Stimulated activated CD8-positive, alpha-beta memory T cell treated with anti-CD3 and anti-CD28 coated beads, Interleukin-15, amount 100 ng/mL, for 24 hours (primary cell): ENCODE results near the gene TMEM203.

Source experiments
- DNase-seq: peaks from one replicate; pipeline ENCODE4 v3.0.0-alpha.2; 2020; ENCODE audit warnings: low read depth

The TMEM203 gene

DNA sequence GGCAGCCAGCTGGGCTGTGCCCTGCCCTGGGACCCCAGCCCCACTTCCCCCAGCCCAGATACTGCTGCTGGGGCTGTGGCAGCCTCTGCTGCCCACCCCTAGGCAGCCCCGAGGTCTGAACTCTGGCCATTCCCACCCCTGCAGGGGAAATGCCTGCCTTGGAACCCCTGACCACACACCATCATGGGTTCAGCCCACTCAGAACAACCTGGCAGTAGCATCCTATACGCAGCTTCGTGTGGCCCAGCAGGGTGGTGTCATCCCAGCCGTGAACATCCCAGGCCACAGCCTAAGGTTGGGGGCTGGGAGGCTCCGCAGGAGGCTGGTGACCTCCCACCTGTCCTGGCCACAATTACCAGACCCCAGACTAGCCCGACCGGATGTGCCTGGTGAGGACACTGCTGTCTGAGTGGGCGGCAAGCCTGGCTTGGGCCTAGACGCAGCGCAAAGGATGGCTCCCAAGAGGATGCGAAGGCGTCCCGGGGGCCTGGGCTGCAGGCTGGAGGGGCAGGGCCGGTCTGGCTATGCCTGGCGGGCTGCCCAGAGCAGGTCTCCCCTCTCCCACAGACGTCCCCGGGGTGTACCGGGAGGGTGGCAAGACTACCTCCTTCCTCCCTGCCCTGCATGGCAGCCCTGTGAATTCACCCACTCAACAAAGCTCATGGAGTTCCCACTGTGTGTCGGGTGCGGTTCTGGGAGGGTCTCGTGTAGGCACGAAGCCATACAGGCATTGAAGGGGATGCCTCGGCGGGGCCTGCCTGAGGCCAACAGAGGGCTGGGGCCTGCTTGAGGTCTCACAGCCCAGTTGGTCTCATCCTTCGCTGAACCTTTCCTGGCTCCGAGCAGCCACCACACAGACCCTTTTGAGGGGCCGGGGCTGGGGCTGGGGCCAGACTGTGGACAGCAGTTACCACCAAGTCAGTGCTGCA is 23.8 kb upstream of the TMEM203 start:
- DNase-seq: no peak

DNA sequence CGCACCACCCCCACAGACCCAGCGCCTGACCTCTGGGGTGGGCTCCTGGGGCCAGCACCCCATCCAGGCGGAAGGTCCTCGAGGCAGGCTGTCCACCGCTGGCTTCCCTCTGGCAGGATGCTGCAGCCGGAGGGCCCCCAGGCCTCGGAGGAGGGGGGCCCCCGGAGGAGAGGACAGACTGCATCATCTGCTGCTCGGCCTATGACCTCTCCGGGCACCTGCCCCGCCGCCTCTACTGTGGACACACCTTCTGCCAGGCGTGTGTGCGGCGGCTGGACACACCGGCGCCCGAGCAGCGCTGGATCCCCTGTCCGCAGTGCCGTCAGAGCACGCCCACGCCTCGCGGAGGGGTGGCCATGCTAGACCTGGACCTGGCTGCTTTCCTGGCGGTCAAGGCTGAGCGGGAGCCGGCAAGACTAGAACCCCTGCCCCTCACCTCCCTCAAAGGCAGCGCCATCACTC is 23.1 kb upstream of the TMEM203 start:
- no peak for DNase-seq

GRCh38 chr9:137227853-137228505 is 22.5 kb upstream of the TMEM203 start:
- DNase-seq: no peak

DNA sequence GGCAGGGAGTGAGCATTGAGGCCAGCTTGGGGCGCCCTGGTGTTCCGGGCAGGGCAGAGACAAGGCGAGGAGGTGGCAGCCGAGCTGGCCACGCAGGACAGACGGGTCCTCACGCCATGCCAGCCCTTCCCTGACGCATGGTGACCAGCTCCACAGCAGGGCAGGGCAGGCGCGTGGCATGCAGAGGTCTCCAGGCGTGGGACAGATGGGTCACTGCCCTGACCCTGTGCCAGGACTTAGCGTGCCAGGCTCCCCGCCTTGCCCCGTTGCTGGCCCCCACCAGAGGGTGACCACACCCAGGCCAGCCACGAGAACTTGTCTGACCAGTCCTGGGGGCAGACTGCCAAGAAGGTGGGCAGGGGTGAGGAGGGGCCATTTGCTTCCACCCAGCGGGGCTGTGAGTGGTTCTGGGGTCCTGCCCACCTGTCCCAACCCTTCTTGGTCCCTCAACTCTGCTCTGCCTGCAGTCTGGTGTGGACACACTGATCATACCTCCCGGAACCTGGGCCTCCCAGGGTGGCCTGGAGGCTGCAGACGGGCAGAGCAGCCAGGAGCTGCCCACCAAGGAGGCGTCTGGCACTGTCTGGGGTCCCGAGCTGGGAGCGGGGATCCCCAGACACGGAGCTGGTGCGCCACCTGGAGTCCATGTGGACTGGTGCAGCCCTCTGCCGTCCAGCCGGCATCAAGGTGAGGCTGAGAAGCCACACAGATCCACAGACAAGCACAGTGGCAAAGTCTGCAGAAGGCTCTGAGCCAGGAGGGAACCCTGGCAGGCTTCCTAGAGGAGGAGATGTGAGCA is 21.8 kb upstream of the TMEM203 start, which contains the start of gene RNF224:
Gene RNF224 (plus strand): TSS at position 449 of the 799 bp plus-strand sequence. CDS start 834 bp downstream, outside the sequence.
- peak; percentile 51 for DNase-seq

DNA sequence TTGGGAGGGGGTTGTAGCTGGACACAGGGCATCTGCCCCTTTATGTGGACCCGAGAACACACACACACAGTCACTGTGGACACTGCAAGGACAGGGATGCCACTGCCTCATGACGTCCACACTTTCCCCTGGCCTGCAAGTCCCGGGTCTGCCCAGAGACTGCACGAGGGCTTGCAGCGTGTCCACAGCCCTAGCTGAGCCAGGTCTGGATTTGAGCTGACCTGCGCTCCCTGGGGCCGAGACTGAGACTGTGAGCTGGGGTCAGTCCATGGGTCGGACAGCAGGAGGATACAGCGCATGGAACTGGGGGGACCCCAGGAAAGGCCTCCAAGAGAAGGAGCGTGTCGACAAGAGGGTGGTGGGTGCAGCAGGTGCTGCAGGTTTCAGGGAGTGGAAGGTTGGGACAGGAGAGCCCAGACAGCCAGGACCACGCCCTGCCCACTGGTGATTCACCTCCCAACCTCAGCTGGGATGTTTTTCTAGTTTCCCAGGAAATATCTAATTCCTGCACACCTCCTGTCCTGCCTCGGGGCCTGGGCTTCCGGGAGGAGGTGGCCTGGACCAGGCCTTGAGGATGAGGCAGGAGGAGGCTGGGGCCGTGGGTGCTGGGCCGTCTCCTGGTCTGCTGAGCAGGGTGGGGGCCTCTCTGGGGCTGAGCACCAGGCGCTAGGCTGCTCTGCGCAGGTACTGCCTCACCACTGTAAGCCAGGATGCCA is 21.0 kb upstream of the TMEM203 start:
- DNase-seq: no peak

GRCh38 chr9:137225699-137226331 is 20.4 kb upstream of the TMEM203 start:
- no peak for DNase-seq

DNA sequence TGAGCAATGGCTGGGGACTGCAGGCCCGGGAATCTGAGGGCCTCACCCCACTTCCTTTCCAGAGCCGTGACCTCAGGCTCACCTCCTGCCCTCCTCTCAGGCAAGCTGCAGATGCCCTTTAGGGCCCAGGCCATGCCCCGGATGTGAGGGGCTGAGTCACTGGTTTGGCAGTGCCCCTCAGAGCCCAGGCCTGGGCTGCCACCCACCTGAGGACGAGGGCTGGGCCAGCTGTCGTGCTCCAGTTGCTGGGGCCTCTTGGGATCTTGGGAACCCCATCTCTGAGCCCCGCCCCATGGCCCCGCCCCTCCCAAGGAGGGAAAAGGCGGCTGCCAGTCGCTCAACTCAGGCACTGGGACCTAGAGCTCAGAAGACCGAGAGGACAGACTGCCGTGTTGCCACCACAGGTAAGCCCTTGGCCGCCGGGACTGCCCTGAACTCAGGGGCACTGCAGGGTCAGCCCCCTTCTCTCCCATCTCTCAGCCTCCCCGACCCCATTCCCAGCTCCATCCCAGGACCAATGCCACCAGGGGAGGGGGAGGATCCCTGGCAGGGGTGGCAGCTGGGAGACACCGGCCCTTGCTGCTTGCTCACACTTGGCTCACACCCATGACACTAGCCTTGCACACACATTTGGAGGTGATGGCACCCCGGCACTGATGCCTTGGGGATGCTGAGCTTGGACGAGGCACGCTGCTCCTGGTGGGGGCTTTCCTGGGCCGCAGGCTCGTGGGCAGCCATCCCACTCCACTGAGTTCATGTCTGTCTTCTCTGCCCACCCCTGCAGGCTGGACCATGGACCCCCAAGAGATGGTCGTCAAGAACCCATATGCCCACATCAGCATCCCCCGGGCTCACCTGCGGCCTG is 19.6 kb upstream of the TMEM203 start, which contains the start of gene CYSRT1:
Gene CYSRT1 (plus strand): TSS at position 345 of the 865 bp plus-strand sequence. CDS start 448 bp downstream, at position 793.
- no peak for DNase-seq

- peak; percentile 98 for DNase-seq
Measured at GRCh38 chr9:137223078-137223970, 17.9 kb upstream of the TMEM203 start.

- DNase-seq: no peak
Measured at GRCh38 chr9:137222190-137223077, 17.0 kb upstream of the TMEM203 start, which contains the start of gene RNF208. TSS of gene RNF208 (minus strand) at chr9:137222240. CDS start at chr9:137221212, 1,028 bp downstream.

- DNase-seq: no peak
Measured at GRCh38 chr9:137221506-137222111, 16.2 kb upstream of the TMEM203 start.

DNA sequence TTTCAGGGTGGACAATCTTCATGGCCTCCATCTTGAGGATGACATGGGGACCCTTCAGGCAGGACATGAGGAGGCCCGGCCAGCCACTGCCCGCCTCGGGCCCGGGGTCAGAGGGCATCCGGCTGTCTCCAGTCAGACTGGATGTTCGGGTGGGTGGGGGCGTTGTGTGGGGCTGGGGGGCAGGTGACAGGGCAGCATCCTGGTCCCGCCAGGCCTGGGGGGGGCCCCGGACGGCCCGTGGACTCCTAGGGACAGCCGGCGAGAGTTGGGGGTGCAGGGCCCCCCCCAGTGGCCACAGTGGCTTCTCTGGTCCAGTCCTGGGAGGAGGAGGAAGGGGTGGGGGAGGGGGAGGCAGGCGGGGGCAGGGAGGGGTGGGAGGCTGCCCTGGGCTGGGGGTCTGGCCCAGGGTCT is 15.7 kb upstream of the TMEM203 start:
- no peak for DNase-seq

- no peak for DNase-seq
Measured at GRCh38 chr9:137220317-137221094, 15.1 kb upstream of the TMEM203 start.

DNA sequence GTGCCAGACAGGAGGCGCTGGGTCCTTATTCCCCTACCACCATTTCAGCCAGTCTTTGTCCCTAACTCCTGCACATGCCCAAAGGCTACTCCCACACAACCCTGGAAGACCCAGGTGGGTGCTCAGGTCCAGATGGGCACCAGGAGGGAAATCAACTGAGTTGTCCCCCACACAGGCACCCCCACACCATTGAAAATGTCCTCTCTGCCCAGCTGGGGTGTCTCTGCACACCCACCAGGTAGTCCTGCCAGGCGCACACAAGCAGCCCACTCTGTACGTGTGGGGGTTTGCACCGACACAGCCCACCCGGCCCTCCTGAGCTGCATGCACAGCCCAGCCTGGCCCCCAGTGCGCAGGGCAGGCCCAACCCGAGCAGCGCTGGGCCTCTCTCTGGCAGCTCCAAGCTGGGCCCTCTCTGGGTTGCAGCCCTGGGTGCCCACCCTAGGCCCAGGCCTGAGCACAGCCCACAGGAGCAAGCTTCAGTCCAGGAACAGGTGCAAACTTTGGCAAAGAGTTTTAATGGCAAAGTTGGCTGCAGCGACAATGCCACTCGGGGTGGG is 14.4 kb upstream of the TMEM203 start:
- no peak for DNase-seq

DNA sequence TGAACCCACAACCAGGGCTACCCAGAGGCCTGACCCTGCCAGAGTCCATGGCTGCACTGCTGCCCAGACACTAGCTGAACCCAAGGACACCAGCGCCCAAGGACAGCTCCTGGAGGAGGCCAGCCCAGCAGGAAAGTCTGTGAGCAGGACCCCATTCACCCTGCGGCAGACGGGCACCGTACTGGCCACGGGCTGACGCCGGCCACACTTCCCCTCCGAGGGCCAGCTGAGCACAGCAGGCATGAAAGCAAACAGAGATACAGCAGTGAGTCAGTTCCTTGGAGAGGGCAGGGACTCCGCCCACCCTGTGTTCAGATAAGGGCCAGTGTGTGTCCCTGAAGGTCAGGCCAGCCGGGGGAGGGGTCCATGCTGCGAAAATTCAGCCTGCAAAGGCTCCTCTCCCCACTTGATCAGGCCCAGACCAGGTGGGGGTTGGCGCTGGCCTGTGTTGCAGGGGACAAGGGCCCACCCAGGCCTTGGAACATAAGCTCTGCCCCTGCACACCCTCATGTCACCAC is 13.4 kb upstream of the TMEM203 start:
- DNase-seq: no peak

GRCh38 chr9:137218212-137218753 is 12.8 kb upstream of the TMEM203 start:
- DNase-seq: no peak
